Loucy (cell line): ENCODE results near the gene FARP1.

Source experiments
- H2AFZ ChIP-seq: fragments of 200-600 bp; sonication (generic); 2 replicates; pipeline ENCODE4 v1.6.0; 2016; ENCODE audit warnings: antibody characterized with exemption, mild to moderate bottlenecking, low read length, moderate library complexity
- H3F3A ChIP-seq: fragments of 200-600 bp; 2 replicates; pipeline ENCODE4 v1.6.0; 2016; ENCODE audit warnings: antibody characterized with exemption, low read depth, mild to moderate bottlenecking
- H3K27me3 ChIP-seq: fragments of 200-600 bp; sonication (generic); 2 replicates; pipeline ENCODE4 v1.6.1; 2014; ENCODE audit warnings: low read length, mild to moderate bottlenecking; ENCODE audit not compliant: insufficient read depth, poor library complexity, severe bottlenecking
- H3K36me3 ChIP-seq: fragments of 200-600 bp; sonication (generic); 2 replicates; pipeline ENCODE4 v1.6.1; 2016; ENCODE audit warnings: low read length; ENCODE audit not compliant: insufficient read depth
- H3K4me1 ChIP-seq: fragments of 200-600 bp; sonication (generic); 2 replicates; pipeline ENCODE4 v1.5.1; 2014; ENCODE audit warnings: low read length, mild to moderate bottlenecking; ENCODE audit not compliant: insufficient read depth, poor library complexity, severe bottlenecking
- H3K4me2 ChIP-seq: fragments of 200-600 bp; sonication (generic); 2 replicates; pipeline ENCODE4 v1.6.0; 2014; ENCODE audit warnings: antibody characterized with exemption, low read length, low read depth, mild to moderate bottlenecking; ENCODE audit not compliant: poor library complexity, severe bottlenecking
- H3K4me3 ChIP-seq: fragments of 200-600 bp; sonication (generic); 2 replicates; pipeline ENCODE4 v1.5.1; 2014; ENCODE audit warnings: low read length, mild to moderate bottlenecking, mixed read lengths; ENCODE audit not compliant: poor library complexity, severe bottlenecking
- H3K79me2 ChIP-seq: fragments of 200-600 bp; sonication (generic); 2 replicates; pipeline ENCODE4 v1.6.1; 2014; ENCODE audit warnings: low read length; ENCODE audit not compliant: insufficient read depth
- H3K9ac ChIP-seq: fragments of 200-600 bp; sonication (generic); 2 replicates; pipeline ENCODE4 v1.6.0; 2014; ENCODE audit warnings: mild to moderate bottlenecking, low read depth, low read length, moderate library complexity; ENCODE audit not compliant: poor library complexity, severe bottlenecking
- H3K9me2 ChIP-seq: fragments of 200-600 bp; sonication (generic); replicated peaks from 2 replicates; pipeline ENCODE4 v1.6.1; 2016; ENCODE audit warnings: low read depth, low read length, mixed read lengths
- H3K9me3 ChIP-seq: fragments of 200-600 bp; sonication (generic); 2 replicates; pipeline ENCODE4 v1.6.1; 2014; ENCODE audit warnings: mild to moderate bottlenecking, antibody characterized with exemption, low read length, low read depth; ENCODE audit not compliant: insufficient read depth
- H4K20me1 ChIP-seq: fragments of 200-600 bp; sonication (generic); 2 replicates; pipeline ENCODE4 v1.6.0; 2014; ENCODE audit warnings: antibody characterized with exemption, low read length, mild to moderate bottlenecking; ENCODE audit not compliant: insufficient read depth, poor library complexity, severe bottlenecking
- EZH2phosphoT487 ChIP-seq: fragments of 200-600 bp; IDR thresholded peaks from 2 replicates; pipeline ENCODE4 v1.6.1; 2018; ENCODE audit warnings: antibody characterized with exemption, mild to moderate bottlenecking, moderate library complexity, borderline replicate concordance
- TF ChIP-seq, protein P1 (sequence below): fragments of 200-600 bp; sonication (generic); conservative IDR thresholded peaks from 2 replicates; pipeline ENCODE4 v1.5.1; 2014; ENCODE audit warnings: mild to moderate bottlenecking, antibody characterized with exemption, low read length

FARP1 gene

DNA sequence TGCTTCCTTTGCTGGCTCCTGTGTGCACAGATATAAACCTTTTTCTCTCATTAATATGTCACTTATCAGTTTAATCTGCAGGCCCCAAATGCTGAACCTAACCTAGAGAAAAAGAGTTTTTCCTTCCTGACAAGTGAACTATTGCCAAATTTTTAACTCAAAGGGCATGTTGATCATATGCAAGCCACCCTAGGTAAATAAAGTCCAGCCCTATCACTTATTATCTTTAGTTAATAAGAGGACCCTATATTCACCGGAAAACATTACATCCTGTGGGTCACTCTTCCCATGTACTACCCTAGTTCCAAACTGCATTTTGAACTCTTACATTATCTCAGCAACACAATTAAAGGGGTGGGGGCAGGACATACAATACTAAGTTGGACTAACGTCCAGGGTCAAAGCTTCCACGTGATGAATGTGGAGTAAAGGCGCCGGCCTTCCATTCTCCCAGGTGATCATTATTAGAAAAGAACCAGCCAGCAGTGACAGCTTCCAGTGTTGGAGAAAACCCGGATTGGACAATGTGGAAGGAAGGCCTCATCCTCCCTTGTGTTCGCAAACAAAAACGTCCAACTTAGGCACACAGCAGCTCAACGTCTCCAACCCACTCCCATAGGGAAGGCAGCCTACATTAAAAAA, 347.4 kb downstream of the FARP1 start:
- Histone ChIP-seq H3K36me3 (no peaks in the 10 kb centered on the region), H3K4me1 (peaks cover 56% of the 10 kb centered on the region), H3K4me2 (peak overlapping the region; percentile 61), H2AFZ (no peak overlapping the region), H3K9ac (peak overlapping the region; percentile 45), H3K79me2 (peaks cover 90% of the 10 kb centered on the region), H3K9me3 (no peaks in the 10 kb centered on the region), H3K9me2 (no peaks in the 10 kb centered on the region), H4K20me1 (peaks cover 42% of the 10 kb centered on the region), H3K27me3 (no peaks in the 10 kb centered on the region), H3K4me3 (peak overlapping the region; percentile 58), H3F3A (no peaks in the 10 kb centered on the region; the same call in 1 of the 2 replicates)
- TF ChIP-seq, protein P1, sequence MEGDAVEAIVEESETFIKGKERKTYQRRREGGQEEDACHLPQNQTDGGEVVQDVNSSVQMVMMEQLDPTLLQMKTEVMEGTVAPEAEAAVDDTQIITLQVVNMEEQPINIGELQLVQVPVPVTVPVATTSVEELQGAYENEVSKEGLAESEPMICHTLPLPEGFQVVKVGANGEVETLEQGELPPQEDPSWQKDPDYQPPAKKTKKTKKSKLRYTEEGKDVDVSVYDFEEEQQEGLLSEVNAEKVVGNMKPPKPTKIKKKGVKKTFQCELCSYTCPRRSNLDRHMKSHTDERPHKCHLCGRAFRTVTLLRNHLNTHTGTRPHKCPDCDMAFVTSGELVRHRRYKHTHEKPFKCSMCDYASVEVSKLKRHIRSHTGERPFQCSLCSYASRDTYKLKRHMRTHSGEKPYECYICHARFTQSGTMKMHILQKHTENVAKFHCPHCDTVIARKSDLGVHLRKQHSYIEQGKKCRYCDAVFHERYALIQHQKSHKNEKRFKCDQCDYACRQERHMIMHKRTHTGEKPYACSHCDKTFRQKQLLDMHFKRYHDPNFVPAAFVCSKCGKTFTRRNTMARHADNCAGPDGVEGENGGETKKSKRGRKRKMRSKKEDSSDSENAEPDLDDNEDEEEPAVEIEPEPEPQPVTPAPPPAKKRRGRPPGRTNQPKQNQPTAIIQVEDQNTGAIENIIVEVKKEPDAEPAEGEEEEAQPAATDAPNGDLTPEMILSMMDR, result no peak
- TF ChIP-seq EZH2phosphoT487, result no peak

DNA sequence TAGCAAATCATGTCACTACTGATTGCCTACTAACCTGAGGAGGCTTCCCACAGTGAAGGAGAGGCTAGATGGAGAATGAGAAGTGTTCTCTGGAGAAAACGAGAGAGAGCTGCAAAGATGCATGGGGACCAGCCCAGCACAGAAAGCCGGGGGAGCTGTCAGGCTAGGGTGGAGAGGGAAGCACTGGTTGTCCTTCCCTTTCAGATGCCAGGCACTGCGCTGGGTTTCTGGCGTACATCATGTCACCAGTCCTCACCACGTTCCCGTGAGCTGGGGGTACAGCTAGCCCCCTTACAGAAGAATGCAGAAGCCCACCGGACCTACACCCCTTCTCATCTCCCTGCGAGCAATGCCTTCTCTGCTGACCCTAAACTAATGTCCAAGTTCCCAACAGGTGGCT, 348.0 kb downstream of the FARP1 start:
- peak overlapping the region; percentile 61 for H3K4me2 ChIP-seq
- TF ChIP-seq EZH2phosphoT487, result no peak
- TF ChIP-seq, protein P1, result no peak
- no peak overlapping the region for H2AFZ ChIP-seq
- H3F3A ChIP-seq, result no peaks in the 10 kb centered on the region; the same call in 1 of the 2 replicates
- peaks cover 90% of the 10 kb centered on the region for H3K79me2 ChIP-seq
- peak overlapping the region; percentile 45 for H3K9ac ChIP-seq
- H3K36me3 ChIP-seq, result no peaks in the 10 kb centered on the region
- H3K4me3 ChIP-seq, result peak overlapping the region; percentile 58
- H3K4me1 ChIP-seq, result peaks cover 55% of the 10 kb centered on the region
- H3K9me3 ChIP-seq, result no peaks in the 10 kb centered on the region
- peaks cover 47% of the 10 kb centered on the region for H4K20me1 ChIP-seq
- no peaks in the 10 kb centered on the region for H3K27me3 ChIP-seq
- no peaks in the 10 kb centered on the region for H3K9me2 ChIP-seq

DNA sequence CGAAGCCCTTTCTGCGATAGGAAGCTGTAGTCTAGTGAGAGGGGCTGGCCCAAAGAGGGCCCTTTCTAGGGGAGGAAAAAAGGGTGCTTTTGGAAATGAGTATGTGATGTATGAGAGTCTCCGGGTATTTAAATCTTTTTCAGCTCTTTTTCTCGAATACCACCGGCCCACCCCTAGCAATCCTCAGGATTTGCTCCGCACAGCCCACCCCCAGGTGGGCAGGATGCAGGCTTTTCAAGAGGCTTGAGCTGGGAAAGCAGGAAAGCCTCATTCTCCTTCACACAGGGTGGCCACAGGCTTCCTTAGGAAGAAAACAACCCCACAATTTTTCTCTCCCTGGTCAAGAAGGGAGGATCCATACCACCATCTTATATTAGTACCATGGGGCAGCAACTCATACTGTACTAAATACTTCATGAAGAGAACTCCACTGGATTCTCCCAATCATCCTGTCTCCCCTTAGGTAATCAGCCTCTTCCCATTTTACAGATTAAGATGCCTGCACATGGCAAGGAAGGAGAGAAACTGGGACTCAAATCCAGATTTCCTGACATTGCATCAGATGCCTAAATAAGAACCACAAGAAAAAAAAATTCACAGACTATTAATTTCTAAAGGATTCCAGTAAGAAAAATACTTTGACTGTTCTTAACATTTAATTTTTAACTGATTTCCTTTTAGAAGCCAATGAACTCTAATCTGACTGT, 349.6 kb downstream of the FARP1 start:
- Histone ChIP-seq H3K36me3 (no peaks in the 10 kb centered on the region; the same call in 1 of the 2 replicates), H3F3A (no peaks in the 10 kb centered on the region; the same call in 1 of the 2 replicates), H3K4me3 (no peak overlapping the region), H3K4me2 (no peak overlapping the region), H3K9me2 (no peaks in the 10 kb centered on the region), H3K9me3 (no peaks in the 10 kb centered on the region), H3K4me1 (peaks cover 67% of the 10 kb centered on the region), H4K20me1 (peaks cover 45% of the 10 kb centered on the region), H3K9ac (no peak overlapping the region), H3K27me3 (no peaks in the 10 kb centered on the region), H2AFZ (no peak overlapping the region), H3K79me2 (peaks cover 90% of the 10 kb centered on the region)
- no peak for TF ChIP-seq EZH2phosphoT487
- TF ChIP-seq, protein P1, result no peak
